Fibroblast of gingiva (primary cell): ENCODE measurements around the gene INTS14.

Experiments used
- DNase-seq: peaks from one replicate; pipeline ENCODE4 v3.0.0-alpha.2; 2011; ENCODE audit warnings: low read depth

The INTS14 gene

GRCh38 chr15:65530318-65531111 lies 80.4 kb downstream of the INTS14 start, which contains the start of gene HACD3:
Gene HACD3, plus strand, starts transcription at chr15:65530463. Its CDS starts 169 bp downstream, at chr15:65530632.
- DNase-seq: peak; percentile 65

- no peak for DNase-seq
Measured at GRCh38 chr15:65529762-65530317, 81.1 kb downstream of the INTS14 start.
